ENCODE measurements around the gene KCND2. TPM values are rescaled to one million over a fixed set of nuclear protein-coding genes. Genes with fewer than 3 reads are reported as not detected.

Gene KCND2
- total RNA-seq, 1 experiment from 2014 or later, result not detected

GRCh38 chr7:120792861-120793130 is 519.8 kb downstream of the KCND2 start:
- no peaks in the 10 kb centered on the region for H3K4me1 ChIP-seq (ENCODE audit: control insufficient read depth, insufficient read depth, low read length)
- ChIA-PET POLR2A (no interaction called here), CTCF (interaction anchor here (1.2 kb wide), 1 partner anchor 315 kb away, joined by 5 read pairs; no protein-coding TSS in a partner anchor)
- BruUV-seq (replicated peaks), result no TSS peak
- H3K27me3 ChIP-seq (ENCODE audit: control insufficient read depth, insufficient read depth, low read length), result no peaks in the 10 kb centered on the region
- no peak overlapping the region for H3K4me3 ChIP-seq (ENCODE audit: low read depth in 2 of 2, low read length in 2 of 2)
- DNase-seq (ENCODE audit: low read depth, low spot score), result no peak
- ATAC-seq, result no peak
- in situ Hi-C loops (cut with HindIII; ENCODE audit: low pct_unique_long_range_greater_than_20kb, low sequenced_read_pairs) (no loop called here), intact Hi-C loops (cut with micrococcal nuclease; ENCODE audit: unreplicated experiment) (loop anchor here (5.0 kb wide), 2 partner anchors 290 to 315 kb away; no protein-coding TSS in a partner anchor)
- no peaks in the 10 kb centered on the region for H3K9me3 ChIP-seq (ENCODE audit: control insufficient read depth, insufficient read depth, low read depth, low read length)
- TF ChIP-seq POLR2AphosphoS5 (IDR thresholded peaks at IDR 0.05; ENCODE audit: low read depth, low read length), result no peak
- TF ChIP-seq TCF7L2 (IDR thresholded peaks at IDR 0.05; ENCODE audit: low read depth, low read length), result no peak
- no peak for TF ChIP-seq SIN3A (IDR thresholded peaks at IDR 0.05; ENCODE audit: borderline replicate concordance, insufficient read depth, low read depth, low read length)
- no peak for TF ChIP-seq REST (IDR thresholded peaks at IDR 0.05; ENCODE audit: insufficient read depth in 1 of 2, low read depth in 2 of 2, low read length in 1 of 2)
- no peak for TF ChIP-seq CTCF (IDR thresholded peaks at IDR 0.05)
- no peak overlapping the region for H3K27ac ChIP-seq (ENCODE audit: low read length)
- no peaks in the 10 kb centered on the region for H3K36me3 ChIP-seq (ENCODE audit: control insufficient read depth, insufficient read depth, low read length)

- TF ChIP-seq SIN3A (IDR thresholded peaks at IDR 0.05; ENCODE audit: borderline replicate concordance, insufficient read depth, low read depth, low read length) (no peak), POLR2AphosphoS5 (IDR thresholded peaks at IDR 0.05; ENCODE audit: low read depth, low read length) (no peak), CTCF (IDR thresholded peaks at IDR 0.05) (no peak), TCF7L2 (IDR thresholded peaks at IDR 0.05; ENCODE audit: low read depth, low read length) (no peak), REST (IDR thresholded peaks at IDR 0.05; ENCODE audit: insufficient read depth in 1 of 2, low read depth in 2 of 2, low read length in 1 of 2) (no peak)
- Histone ChIP-seq H3K36me3 (ENCODE audit: control insufficient read depth, insufficient read depth, low read length) (no peaks in the 10 kb centered on the region), H3K9me3 (ENCODE audit: control insufficient read depth, insufficient read depth, low read depth, low read length) (no peaks in the 10 kb centered on the region), H3K4me1 (ENCODE audit: control insufficient read depth, insufficient read depth, low read length) (no peaks in the 10 kb centered on the region), H3K27ac (ENCODE audit: low read length) (no peak overlapping the region), H3K4me3 (ENCODE audit: low read depth in 2 of 2, low read length in 2 of 2) (no peak overlapping the region), H3K27me3 (ENCODE audit: control insufficient read depth, insufficient read depth, low read length) (no peaks in the 10 kb centered on the region)
- in situ Hi-C loops (cut with HindIII; ENCODE audit: low pct_unique_long_range_greater_than_20kb, low sequenced_read_pairs), result no loop called here
- DNase-seq (ENCODE audit: low read depth, low spot score) (no peak), ATAC-seq (no peak)
- intact Hi-C loops (cut with micrococcal nuclease; ENCODE audit: unreplicated experiment), result loop anchor here (5.0 kb wide), 2 partner anchors 289 to 314 kb away; no protein-coding TSS in a partner anchor
- BruUV-seq (replicated peaks), result no TSS peak
- ChIA-PET POLR2A (no interaction called here), CTCF (no interaction called here)
Measured at GRCh38 chr7:120793213-120793936, 520.4 kb downstream of the KCND2 start.

All from Panc1 (cell line).